Keratinocyte (primary cell): ENCODE results near the gene NDUFS8.

Experiments
- EZH2 ChIP-seq: IDR thresholded peaks from one replicate; pipeline ENCODE4 v1.6.1; 2012; ENCODE audit warnings: inconsistent platforms, mild to moderate bottlenecking, low read length, moderate library complexity
- TF ChIP-seq, protein P1 (sequence below), 3 experiments: IDR thresholded peaks in 1 of 3; conservative IDR thresholded peaks in 1 of 3; optimal IDR thresholded peaks in 1 of 3; 2 replicates in 2 of 3; 3 replicates in 1 of 3; pipeline versions ENCODE3 to v1.5.1; 2011; ENCODE audit warnings: low read length in 3 of 3, mild to moderate bottlenecking in 3 of 3, moderate library complexity in 2 of 3, control low read depth in 1 of 3, inconsistent platforms in 1 of 3; ENCODE audit not compliant: insufficient read depth in 2 of 3; ENCODE audit errors: extremely low read depth in 1 of 3

DNA sequence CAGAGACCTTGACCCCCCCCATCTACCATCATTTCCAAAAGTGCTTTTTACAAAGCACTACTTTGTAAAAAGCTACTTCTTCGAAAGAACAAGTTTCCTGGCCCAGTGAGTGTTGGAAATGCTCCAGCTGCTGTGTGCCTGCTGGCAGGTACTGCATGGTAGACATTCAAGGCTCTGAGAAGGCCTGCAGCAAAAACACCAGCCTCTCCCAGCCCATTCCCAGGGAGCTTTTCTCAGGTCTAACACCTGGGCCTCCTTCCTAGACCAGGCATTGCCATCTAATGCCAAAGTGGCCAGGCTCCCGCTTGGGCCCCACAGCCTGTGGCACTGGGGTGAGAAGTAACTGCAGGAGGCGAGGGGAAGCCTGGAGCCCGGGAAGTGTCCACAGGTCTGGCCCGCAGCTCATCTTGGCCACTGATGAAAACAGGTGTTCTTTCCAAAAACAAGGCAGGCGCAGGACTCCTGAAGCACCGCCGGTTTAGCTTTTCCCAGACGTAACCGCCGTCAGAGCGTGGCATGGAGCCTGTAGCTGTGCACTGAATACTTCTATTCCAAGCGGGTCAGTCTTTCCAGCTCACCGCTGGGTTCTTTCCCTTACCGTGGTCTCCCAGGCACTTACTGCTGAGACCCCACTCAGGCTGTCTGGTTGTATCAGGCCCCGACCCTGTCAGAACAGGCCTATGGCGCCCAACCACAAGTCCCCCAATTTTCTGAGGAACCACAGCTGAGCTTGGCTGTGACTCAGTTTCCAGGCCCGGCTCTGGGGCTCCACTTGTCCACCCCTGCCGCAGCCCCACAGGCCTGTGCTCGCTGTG, 7.1 kb downstream of the NDUFS8 start:
- TF ChIP-seq, protein P1, sequence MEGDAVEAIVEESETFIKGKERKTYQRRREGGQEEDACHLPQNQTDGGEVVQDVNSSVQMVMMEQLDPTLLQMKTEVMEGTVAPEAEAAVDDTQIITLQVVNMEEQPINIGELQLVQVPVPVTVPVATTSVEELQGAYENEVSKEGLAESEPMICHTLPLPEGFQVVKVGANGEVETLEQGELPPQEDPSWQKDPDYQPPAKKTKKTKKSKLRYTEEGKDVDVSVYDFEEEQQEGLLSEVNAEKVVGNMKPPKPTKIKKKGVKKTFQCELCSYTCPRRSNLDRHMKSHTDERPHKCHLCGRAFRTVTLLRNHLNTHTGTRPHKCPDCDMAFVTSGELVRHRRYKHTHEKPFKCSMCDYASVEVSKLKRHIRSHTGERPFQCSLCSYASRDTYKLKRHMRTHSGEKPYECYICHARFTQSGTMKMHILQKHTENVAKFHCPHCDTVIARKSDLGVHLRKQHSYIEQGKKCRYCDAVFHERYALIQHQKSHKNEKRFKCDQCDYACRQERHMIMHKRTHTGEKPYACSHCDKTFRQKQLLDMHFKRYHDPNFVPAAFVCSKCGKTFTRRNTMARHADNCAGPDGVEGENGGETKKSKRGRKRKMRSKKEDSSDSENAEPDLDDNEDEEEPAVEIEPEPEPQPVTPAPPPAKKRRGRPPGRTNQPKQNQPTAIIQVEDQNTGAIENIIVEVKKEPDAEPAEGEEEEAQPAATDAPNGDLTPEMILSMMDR (optimal IDR thresholded peaks at IDR 0.05 in 1 of 3, IDR thresholded peaks at IDR 0.05 in 1 of 3, conservative IDR thresholded peaks at IDR 0.05 in 1 of 3; ENCODE audit: extremely low read depth in 1 of 3, insufficient read depth in 2 of 3, low read length in 3 of 3) = no peak
- no peak for TF ChIP-seq EZH2
